HepG2 (cell line): ENCODE results near the gene KCTD8. TPM values are rescaled to one million over a fixed set of nuclear protein-coding genes. Genes with fewer than 3 reads are reported as not detected.

Source experiments
- ATAC-seq: fragments of 200-7000 bp; cut with Tn5 transposase; 3 replicates; pipeline ENCODE4 v1.9.1; 2020; ENCODE audit warnings: mild to moderate bottlenecking, moderate library complexity
- BruUV-seq: library from RNA; stranded (reverse); fragments of 400-500 nt; replicated peaks from 2 replicates; lab custom pipeline; 2021; lab: Mats Ljungman, UMichigan
- CTCF ChIA-PET: fragments of 300-600 bp; formaldehyde crosslinking; extraction: SDS; loops from one replicate; lab custom pipeline; 2021; ENCODE audit warnings: low total read pairs, inconsistent platforms, low intra/inter-chr PET ratio; lab: Yijun Ruan, JAX
- POLR2A ChIA-PET: fragments of 350-600 bp; sonication (Branson Sonifier 250); formaldehyde crosslinking; loops from one replicate; lab custom pipeline; 2020; ENCODE audit warnings: antibody characterized with exemption, inconsistent platforms; lab: Yijun Ruan, JAX
- DNase-seq: peaks from one replicate; pipeline ENCODE4 v3.0.0-alpha.2; 2015; ENCODE audit warnings: low spot score
- FAIRE-seq: peaks from 3 replicates; lab custom pipeline; 2011; peaks lifted over from hg19 to GRCh38; lab: Jason Lieb, UNC
- H2AFZ ChIP-seq: one replicate; pipeline ENCODE4 v1.6.1; 2011; ENCODE audit warnings: low read length, inconsistent platforms
- H3K27ac ChIP-seq: fragments of 300-600 bp; 3 replicates; pipeline ENCODE4 v1.8.0; 2011; ENCODE audit warnings: mixed run types, mild to moderate bottlenecking, mixed read lengths, low read length, inconsistent platforms; ENCODE audit not compliant: insufficient read depth; ENCODE audit errors: extremely low read length
- H3K27me3 ChIP-seq, 2 experiments: fragments of 200-600 bp in 1 of 2; 2 replicates in 1 of 2; 3 replicates in 1 of 2; pipeline versions ENCODE4 v1.6.0 to v1.8.0; 2011; ENCODE audit warnings: low read length in 2 of 2, mild to moderate bottlenecking in 2 of 2, moderate library complexity in 2 of 2, inconsistent platforms in 1 of 2; ENCODE audit not compliant: insufficient read depth in 2 of 2, control insufficient read depth in 1 of 2
- H3K36me3 ChIP-seq, 2 experiments: fragments of 200-600 bp in 1 of 2; replicated peaks in 1 of 2; 2 replicates in 1 of 2; 3 replicates in 1 of 2; pipeline versions ENCODE4 v1.5.1 to v1.8.0; 2011; ENCODE audit warnings: low read length in 2 of 2, inconsistent platforms in 1 of 2; ENCODE audit not compliant: insufficient read depth in 2 of 2, control insufficient read depth in 1 of 2
- H3K4me1 ChIP-seq: 2 replicates; pipeline ENCODE4 v1.5.1; 2012; ENCODE audit warnings: low read length, inconsistent platforms; ENCODE audit not compliant: insufficient read depth
- H3K4me2 ChIP-seq: 2 replicates; pipeline ENCODE4 v1.6.0; 2011; ENCODE audit warnings: low read depth, low read length, inconsistent platforms
- H3K4me3 ChIP-seq, 3 experiments: fragments of 200-600 bp in 1 of 3; sonication (generic), shearing (Covaris generic) in 1 of 3; replicated peaks in 1 of 3; 2 replicates each; pipeline ENCODE4 v1.5.1; 2011 to 2016; ENCODE audit warnings: low read length in 3 of 3, inconsistent platforms in 2 of 3, low read depth in 2 of 3, mild to moderate bottlenecking in 2 of 3, control low read depth in 1 of 3, mixed read lengths in 1 of 3; ENCODE audit not compliant: insufficient read depth in 1 of 3
- H3K79me2 ChIP-seq: one replicate; pipeline ENCODE4 v1.6.1; 2011; ENCODE audit warnings: low read length, inconsistent platforms; ENCODE audit not compliant: insufficient read depth
- H3K9ac ChIP-seq: 2 replicates; pipeline ENCODE4 v1.6.0; 2011; ENCODE audit warnings: mild to moderate bottlenecking, low read depth, low read length, inconsistent platforms; ENCODE audit not compliant: insufficient read depth
- H3K9me3 ChIP-seq: 2 replicates; pipeline ENCODE4 v1.5.1; 2012; ENCODE audit warnings: mild to moderate bottlenecking, low read length
- H4K20me1 ChIP-seq: 2 replicates; pipeline ENCODE4 v1.6.0; 2011; ENCODE audit warnings: inconsistent platforms, mild to moderate bottlenecking, low read length, moderate library complexity; ENCODE audit not compliant: insufficient read depth
- ATF7 ChIP-seq, 2 experiments: fragments of 450-650 bp in 1 of 2; sonication (generic) in 1 of 2; formaldehyde crosslinking in 1 of 2; IDR thresholded peaks; 2 replicates each; pipeline versions ENCODE4 v1.4.0 to v1.6.1; 2016 to 2020; ENCODE audit warnings: antibody characterized with exemption in 1 of 2, mild to moderate bottlenecking in 1 of 2, missing genetic modification reagents in 1 of 2
- KDM3A ChIP-seq: IDR thresholded peaks from 2 replicates; pipeline ENCODE4 v1.6.1; 2018; ENCODE audit warnings: low read depth, missing compliant biosample characterization
- RFX5 ChIP-seq: IDR thresholded peaks from 2 replicates; pipeline ENCODE4 v1.6.1; 2011; ENCODE audit warnings: low read depth, low read length, improper control_type of control experiment
- SALL2 ChIP-seq: sonication (generic); formaldehyde crosslinking; IDR thresholded peaks from 2 replicates; pipeline ENCODE4 v1.8.1; 2023; ENCODE audit warnings: mild to moderate bottlenecking, missing genetic modification reagents, inconsistent platforms
- SIN3B ChIP-seq: fragments of 150-350 bp; IDR thresholded peaks from 2 replicates; pipeline ENCODE4 v1.6.1; 2014; ENCODE audit warnings: low read length
- ZNF546 ChIP-seq: sonication (generic); formaldehyde crosslinking; conservative IDR thresholded peaks from 2 replicates; pipeline ENCODE4 v1.8.1; 2023; ENCODE audit warnings: mild to moderate bottlenecking, missing genetic modification reagents
- ZNF549 ChIP-seq: sonication (generic); formaldehyde crosslinking; IDR thresholded peaks from 2 replicates; pipeline ENCODE4 v1.5.0; 2020; ENCODE audit warnings: missing genetic modification reagents
- ZNF781 ChIP-seq: sonication (generic); formaldehyde crosslinking; IDR thresholded peaks from 2 replicates; pipeline ENCODE4 v1.5.1; 2020; ENCODE audit warnings: borderline replicate concordance, mild to moderate bottlenecking, missing genetic modification reagents; ENCODE audit errors: not compliant biosample characterization
- ZNF790 ChIP-seq: sonication (generic); formaldehyde crosslinking; IDR thresholded peaks from 2 replicates; pipeline ENCODE4 v1.8.0; 2022; ENCODE audit warnings: missing genetic modification reagents, mild to moderate bottlenecking, borderline replicate concordance
- ZSCAN31 ChIP-seq: sonication (generic); formaldehyde crosslinking; IDR thresholded peaks from 2 replicates; pipeline ENCODE4 v1.5.0; 2020; ENCODE audit warnings: low read depth, mild to moderate bottlenecking, missing genetic modification reagents
- in situ Hi-C: cut with HindIII; loops from 2 replicates; pipeline ENCODE4 v1.10.0; 2017; ENCODE audit warnings: low pct_unique_long_range_greater_than_20kb; ENCODE audit not compliant: extremely low pct_ligation_motif_present
- intact Hi-C: fragments of 100-400 bp; cut with micrococcal nuclease; formaldehyde crosslinking; loops from one replicate; pipeline ENCODE4 v1.10.0; 2022; ENCODE audit not compliant: unreplicated experiment
- polyA plus RNA-seq, 8 experiments: library from polyadenylated mRNA; depleted of rRNA in 3 of 8; stranded (reverse) in 7 of 8; unstranded in 1 of 8; fragments of >200 nt; fragmentation: Illumina TruSeq in 4 of 8; extraction: Trizol in 4 of 8; gene quantifications; 2 replicates each; pipeline versions ENCODE4 v1.2.1 to v1.2.3, GENCODE V29; 2011 to 2016; ENCODE audit warnings: low read depth in 4 of 8, missing spikeins in 1 of 8, mixed read lengths in 1 of 8; ENCODE audit not compliant: insufficient read depth in 1 of 8
- total RNA-seq, 5 experiments: library from RNA; depleted of rRNA; stranded (reverse); fragments of >200 nt; fragmentation: Illumina TruSeq; extraction: Trizol; gene quantifications; 2 replicates each; pipeline ENCODE4 v1.2.3, GENCODE V29; 2016; ENCODE audit warnings: low read depth in 1 of 5
- TF ChIP-seq, protein P1 (sequence below): sonication (generic); formaldehyde crosslinking; IDR thresholded peaks from 2 replicates; pipeline ENCODE4 v1.5.0; 2020; ENCODE audit warnings: missing genetic modification reagents
- TF ChIP-seq, protein P2 (sequence below): sonication (generic); formaldehyde crosslinking; IDR thresholded peaks from 2 replicates; pipeline ENCODE4 v1.5.1; 2020; ENCODE audit warnings: missing genetic modification reagents, mild to moderate bottlenecking, borderline replicate concordance
- TF ChIP-seq, protein P3 (sequence below): sonication (generic); formaldehyde crosslinking; IDR thresholded peaks from 2 replicates; pipeline ENCODE4 v1.4.0; 2020; ENCODE audit warnings: mild to moderate bottlenecking, missing genetic modification reagents
- TF ChIP-seq, protein P4 (sequence below): sonication (generic); formaldehyde crosslinking; IDR thresholded peaks from 2 replicates; pipeline ENCODE4 v1.5.1; 2020; ENCODE audit warnings: mild to moderate bottlenecking, missing genetic modification reagents, borderline replicate concordance
- TF ChIP-seq, protein P5 (sequence below): fragments of 450-650 bp; IDR thresholded peaks from 2 replicates; pipeline ENCODE4 v1.6.1; 2017; ENCODE audit warnings: mild to moderate bottlenecking

Gene KCTD8
- total and polyA plus RNA-seq, 2 of the 13 experiments (the other 11 are each of a cell fraction or from before 2014, with no cell fraction given): not detected

DNA sequence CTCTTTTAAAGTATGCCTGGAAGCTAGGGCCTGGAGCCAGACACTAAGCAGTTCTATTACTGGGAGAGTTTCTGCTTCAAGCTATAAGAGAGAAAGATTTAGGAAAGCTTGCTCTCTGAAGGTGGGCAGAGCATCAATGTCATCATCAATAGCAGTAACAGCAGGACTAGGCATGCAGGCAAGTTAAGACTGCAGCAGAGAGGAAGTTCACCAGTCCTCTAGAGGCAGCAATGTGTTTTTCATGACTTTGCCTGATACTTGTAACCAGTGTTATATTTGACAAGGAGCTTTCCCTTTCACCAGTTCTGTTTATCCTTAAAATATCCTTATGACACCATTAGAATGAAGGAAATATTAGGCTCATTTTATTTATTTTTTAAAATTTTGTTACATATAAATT, 237.9 kb downstream of the KCTD8 start:
- Histone ChIP-seq H3K4me2 (no peak overlapping the region), H3K36me3 (no peaks in the 10 kb centered on the region), H3K9ac (no peak overlapping the region), H4K20me1 (no peaks in the 10 kb centered on the region), H3K4me1 (no peaks in the 10 kb centered on the region), H3K9me3 (peaks cover 15% of the 10 kb centered on the region), H2AFZ (no peak overlapping the region), H3K79me2 (no peaks in the 10 kb centered on the region), H3K4me3 (no peak overlapping the region), H3K27ac (no peak overlapping the region), H3K27me3 (no peaks in the 10 kb centered on the region)
- intact Hi-C loops: no loop called here
- in situ Hi-C loops: no loop called here
- ChIA-PET POLR2A (no interaction called here), CTCF (no interaction called here)
- FAIRE-seq (no peak), ATAC-seq (no peak), DNase-seq (no peak)
- no TSS peak for BruUV-seq
- TF ChIP-seq RFX5 (no peak), SIN3B (no peak), ZNF781 (CRISPR knock-in tag) (no peak), ZNF549 (CRISPR knock-in tag) (no peak), ZNF790 (CRISPR knock-in tag) (no peak), SALL2 (CRISPR knock-in tag) (no peak), KDM3A (CRISPR knock-in tag) (no peak), ATF7 (IDR thresholded peaks at IDR 0.05) (no peak), ATF7 (CRISPR knock-in tag; IDR thresholded peaks at IDR 0.05) (no peak), ZNF546 (CRISPR knock-in tag) (no peak), ZSCAN31 (CRISPR knock-in tag) (no peak)
- TF ChIP-seq, protein P1, sequence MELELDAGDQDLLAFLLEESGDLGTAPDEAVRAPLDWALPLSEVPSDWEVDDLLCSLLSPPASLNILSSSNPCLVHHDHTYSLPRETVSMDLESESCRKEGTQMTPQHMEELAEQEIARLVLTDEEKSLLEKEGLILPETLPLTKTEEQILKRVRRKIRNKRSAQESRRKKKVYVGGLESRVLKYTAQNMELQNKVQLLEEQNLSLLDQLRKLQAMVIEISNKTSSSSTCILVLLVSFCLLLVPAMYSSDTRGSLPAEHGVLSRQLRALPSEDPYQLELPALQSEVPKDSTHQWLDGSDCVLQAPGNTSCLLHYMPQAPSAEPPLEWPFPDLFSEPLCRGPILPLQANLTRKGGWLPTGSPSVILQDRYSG (CRISPR knock-in tag): no peak
- TF ChIP-seq, protein P2, sequence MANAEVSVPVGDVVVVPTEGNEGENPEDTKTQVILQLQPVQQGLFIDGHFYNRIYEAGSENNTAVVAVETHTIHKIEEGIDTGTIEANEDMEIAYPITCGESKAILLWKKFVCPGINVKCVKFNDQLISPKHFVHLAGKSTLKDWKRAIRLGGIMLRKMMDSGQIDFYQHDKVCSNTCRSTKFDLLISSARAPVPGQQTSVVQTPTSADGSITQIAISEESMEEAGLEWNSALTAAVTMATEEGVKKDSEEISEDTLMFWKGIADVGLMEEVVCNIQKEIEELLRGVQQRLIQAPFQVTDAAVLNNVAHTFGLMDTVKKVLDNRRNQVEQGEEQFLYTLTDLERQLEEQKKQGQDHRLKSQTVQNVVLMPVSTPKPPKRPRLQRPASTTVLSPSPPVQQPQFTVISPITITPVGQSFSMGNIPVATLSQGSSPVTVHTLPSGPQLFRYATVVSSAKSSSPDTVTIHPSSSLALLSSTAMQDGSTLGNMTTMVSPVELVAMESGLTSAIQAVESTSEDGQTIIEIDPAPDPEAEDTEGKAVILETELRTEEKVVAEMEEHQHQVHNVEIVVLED (CRISPR knock-in tag): no peak
- TF ChIP-seq, protein P3, sequence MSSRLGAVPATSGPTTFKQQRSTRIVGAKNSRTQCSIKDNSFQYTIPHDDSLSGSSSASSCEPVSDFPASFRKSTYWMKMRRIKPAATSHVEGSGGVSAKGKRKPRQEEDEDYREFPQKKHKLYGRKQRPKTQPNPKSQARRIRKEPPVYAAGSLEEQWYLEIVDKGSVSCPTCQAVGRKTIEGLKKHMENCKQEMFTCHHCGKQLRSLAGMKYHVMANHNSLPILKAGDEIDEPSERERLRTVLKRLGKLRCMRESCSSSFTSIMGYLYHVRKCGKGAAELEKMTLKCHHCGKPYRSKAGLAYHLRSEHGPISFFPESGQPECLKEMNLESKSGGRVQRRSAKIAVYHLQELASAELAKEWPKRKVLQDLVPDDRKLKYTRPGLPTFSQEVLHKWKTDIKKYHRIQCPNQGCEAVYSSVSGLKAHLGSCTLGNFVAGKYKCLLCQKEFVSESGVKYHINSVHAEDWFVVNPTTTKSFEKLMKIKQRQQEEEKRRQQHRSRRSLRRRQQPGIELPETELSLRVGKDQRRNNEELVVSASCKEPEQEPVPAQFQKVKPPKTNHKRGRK (CRISPR knock-in tag): no peak
- TF ChIP-seq, protein P4, sequence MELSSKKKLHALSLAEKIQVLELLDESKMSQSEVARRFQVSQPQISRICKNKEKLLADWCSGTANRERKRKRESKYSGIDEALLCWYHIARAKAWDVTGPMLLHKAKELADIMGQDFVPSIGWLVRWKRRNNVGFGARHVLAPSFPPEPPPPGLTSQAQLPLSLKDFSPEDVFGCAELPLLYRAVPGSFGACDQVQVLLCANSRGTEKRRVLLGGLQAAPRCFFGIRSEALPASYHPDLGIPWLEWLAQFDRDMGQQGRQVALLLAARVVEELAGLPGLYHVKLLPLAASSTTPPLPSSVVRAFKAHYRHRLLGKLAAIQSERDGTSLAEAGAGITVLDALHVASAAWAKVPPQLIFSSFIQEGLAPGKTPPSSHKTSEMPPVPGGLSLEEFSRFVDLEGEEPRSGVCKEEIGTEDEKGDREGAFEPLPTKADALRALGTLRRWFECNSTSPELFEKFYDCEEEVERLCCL (CRISPR knock-in tag): no peak
- TF ChIP-seq, protein P5, sequence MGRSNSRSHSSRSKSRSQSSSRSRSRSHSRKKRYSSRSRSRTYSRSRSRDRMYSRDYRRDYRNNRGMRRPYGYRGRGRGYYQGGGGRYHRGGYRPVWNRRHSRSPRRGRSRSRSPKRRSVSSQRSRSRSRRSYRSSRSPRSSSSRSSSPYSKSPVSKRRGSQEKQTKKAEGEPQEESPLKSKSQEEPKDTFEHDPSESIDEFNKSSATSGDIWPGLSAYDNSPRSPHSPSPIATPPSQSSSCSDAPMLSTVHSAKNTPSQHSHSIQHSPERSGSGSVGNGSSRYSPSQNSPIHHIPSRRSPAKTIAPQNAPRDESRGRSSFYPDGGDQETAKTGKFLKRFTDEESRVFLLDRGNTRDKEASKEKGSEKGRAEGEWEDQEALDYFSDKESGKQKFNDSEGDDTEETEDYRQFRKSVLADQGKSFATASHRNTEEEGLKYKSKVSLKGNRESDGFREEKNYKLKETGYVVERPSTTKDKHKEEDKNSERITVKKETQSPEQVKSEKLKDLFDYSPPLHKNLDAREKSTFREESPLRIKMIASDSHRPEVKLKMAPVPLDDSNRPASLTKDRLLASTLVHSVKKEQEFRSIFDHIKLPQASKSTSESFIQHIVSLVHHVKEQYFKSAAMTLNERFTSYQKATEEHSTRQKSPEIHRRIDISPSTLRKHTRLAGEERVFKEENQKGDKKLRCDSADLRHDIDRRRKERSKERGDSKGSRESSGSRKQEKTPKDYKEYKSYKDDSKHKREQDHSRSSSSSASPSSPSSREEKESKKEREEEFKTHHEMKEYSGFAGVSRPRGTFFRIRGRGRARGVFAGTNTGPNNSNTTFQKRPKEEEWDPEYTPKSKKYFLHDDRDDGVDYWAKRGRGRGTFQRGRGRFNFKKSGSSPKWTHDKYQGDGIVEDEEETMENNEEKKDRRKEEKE: no peak
